AG04450 (cell line): ENCODE results near the gene EPPIN. TPM values are rescaled to one million over a fixed set of nuclear protein-coding genes. Genes with fewer than 3 reads are reported as not detected.
"Not testable (repeated sequence)": the region's sequence is repeated elsewhere in the genome, so short reads cannot be mapped to it uniquely, and the experiment has no call there.

Experiments used
- CTCF ChIA-PET: fragments of 300-600, 350-600 bp; formaldehyde crosslinking; extraction: SDS; loops from one replicate; lab custom pipeline; 2022; ENCODE audit warnings: antibody characterized with exemption, inconsistent platforms; lab: Charles Lee
- POLR2A ChIA-PET: fragments of 350-600 bp; formaldehyde crosslinking; extraction: SDS; loops from one replicate; lab custom pipeline; 2021; ENCODE audit warnings: antibody characterized with exemption, inconsistent platforms; lab: Yijun Ruan, JAX
- DNase-seq: peaks from one replicate; pipeline ENCODE4 v3.0.0-alpha.2; 2011; ENCODE audit warnings: low read depth, low spot score
- H3K27ac ChIP-seq: one replicate; pipeline ENCODE4 v1.5.1; 2012; ENCODE audit warnings: low read depth, low read length, control low read depth
- H3K27me3 ChIP-seq: one replicate; pipeline ENCODE4 v1.6.0; 2012; ENCODE audit warnings: low read length; ENCODE audit not compliant: control insufficient read depth, insufficient read depth
- H3K4me3 ChIP-seq: 2 replicates; pipeline ENCODE4 v1.5.1; 2011; ENCODE audit warnings: mild to moderate bottlenecking, low read depth, low read length, control low read depth
- H3K9me3 ChIP-seq: 2 replicates; pipeline ENCODE4 v1.5.1; 2012; ENCODE audit warnings: low read length; ENCODE audit not compliant: control insufficient read depth, insufficient read depth
- polyA plus RNA-seq: library from polyadenylated mRNA; depleted of rRNA; stranded (reverse); fragments of >200 nt; gene quantifications from 2 replicates; pipeline ENCODE4 v1.2.3, GENCODE V29; 2011
- TF ChIP-seq, protein P1 (sequence below): IDR thresholded peaks from 2 replicates; pipeline ENCODE4 v1.5.1; 2011; ENCODE audit warnings: low read depth, low read length, control low read depth, inconsistent platforms

Gene EPPIN
- polyA plus RNA-seq, 1 experiment, result not detected

DNA sequence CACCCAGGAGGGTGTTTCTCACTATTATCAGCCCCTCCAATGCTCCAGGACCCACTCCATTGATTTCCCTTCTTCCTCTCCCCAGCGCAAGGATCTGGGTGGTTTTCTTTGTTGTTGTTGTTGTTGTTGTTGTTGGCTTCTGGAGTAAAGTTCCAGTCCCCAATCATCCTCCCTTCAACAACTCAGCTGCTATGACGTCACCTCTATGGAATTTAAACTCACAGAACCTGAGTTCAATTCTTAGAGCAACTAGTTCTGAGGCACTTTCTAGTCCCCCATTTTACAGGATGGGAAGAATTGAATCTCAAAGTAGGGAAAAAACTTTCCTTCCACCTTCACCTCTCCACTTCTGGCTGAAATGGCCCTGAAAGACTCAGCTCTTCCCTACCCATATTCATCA is 41.6 kb upstream of the EPPIN start:
- Histone ChIP-seq H3K9me3 (no peaks in the 10 kb centered on the region), H3K4me3 (no peak overlapping the region), H3K27ac (no peak overlapping the region), H3K27me3 (peaks cover 2% of the 10 kb centered on the region)
- POLR2A ChIA-PET, result no interaction called here
- CTCF ChIA-PET, result interaction anchor here (1.9 kb wide), 1 partner anchor 182 kb away, joined by 5 read pairs; no protein-coding TSS in a partner anchor
- no peak for DNase-seq
- TF ChIP-seq, protein P1, sequence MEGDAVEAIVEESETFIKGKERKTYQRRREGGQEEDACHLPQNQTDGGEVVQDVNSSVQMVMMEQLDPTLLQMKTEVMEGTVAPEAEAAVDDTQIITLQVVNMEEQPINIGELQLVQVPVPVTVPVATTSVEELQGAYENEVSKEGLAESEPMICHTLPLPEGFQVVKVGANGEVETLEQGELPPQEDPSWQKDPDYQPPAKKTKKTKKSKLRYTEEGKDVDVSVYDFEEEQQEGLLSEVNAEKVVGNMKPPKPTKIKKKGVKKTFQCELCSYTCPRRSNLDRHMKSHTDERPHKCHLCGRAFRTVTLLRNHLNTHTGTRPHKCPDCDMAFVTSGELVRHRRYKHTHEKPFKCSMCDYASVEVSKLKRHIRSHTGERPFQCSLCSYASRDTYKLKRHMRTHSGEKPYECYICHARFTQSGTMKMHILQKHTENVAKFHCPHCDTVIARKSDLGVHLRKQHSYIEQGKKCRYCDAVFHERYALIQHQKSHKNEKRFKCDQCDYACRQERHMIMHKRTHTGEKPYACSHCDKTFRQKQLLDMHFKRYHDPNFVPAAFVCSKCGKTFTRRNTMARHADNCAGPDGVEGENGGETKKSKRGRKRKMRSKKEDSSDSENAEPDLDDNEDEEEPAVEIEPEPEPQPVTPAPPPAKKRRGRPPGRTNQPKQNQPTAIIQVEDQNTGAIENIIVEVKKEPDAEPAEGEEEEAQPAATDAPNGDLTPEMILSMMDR, result no peak

DNA sequence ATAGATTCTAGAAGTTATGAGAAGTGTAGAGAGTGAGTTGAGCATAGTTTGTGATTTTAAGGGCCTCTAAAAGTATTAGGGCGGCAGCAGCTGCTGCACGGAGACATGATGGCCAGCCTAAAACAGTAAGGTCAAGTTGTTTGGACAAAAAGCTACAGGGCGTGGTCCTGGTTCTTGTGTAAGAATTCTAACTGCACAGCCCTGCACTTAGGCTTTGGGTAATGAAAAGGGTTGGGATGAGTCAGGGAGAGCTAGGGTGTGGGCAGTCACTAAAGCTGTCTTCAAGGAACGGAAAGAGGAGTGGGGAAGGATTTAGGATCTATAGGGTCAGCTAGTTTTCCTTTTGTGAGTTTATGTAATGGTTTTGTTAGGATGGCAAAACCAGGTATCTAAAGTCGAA is 38.8 kb upstream of the EPPIN start:
- H3K9me3 ChIP-seq, H3K27me3 ChIP-seq, DNase-seq, POLR2A ChIA-PET, H3K4me3 ChIP-seq, H3K27ac ChIP-seq: not testable (repeated sequence)
- CTCF ChIA-PET, result interaction anchor here (0.6 kb wide), 1 partner anchor 185 kb away, joined by 3 read pairs; no protein-coding TSS in a partner anchor

DNA sequence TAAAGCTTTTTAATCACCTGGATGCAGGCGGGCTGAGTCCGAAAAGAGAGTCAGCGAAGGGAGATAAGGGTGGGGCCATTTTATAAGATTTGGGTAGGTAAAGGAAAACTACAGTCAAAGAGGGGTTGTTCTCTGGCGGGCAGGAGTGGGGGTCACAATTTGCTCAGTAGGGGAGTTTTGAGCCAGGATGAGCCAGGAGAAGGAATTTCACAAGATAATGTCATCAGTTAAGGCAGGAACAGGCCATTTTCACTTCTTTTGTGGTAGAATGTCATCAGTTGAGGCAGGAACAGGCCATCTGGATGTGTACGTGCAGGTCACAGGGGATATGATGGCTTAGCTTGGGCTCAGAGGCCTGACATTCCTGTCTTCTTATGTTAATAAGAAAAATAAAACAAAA is 37.1 kb upstream of the EPPIN start:
- H3K27ac ChIP-seq, POLR2A ChIA-PET, DNase-seq, H3K4me3 ChIP-seq, H3K27me3 ChIP-seq, H3K9me3 ChIP-seq: not testable (repeated sequence)
- CTCF ChIA-PET, result interaction anchor here (1.0 kb wide), 1 partner anchor 187 kb away, joined by 6 read pairs; no protein-coding TSS in a partner anchor

DNA sequence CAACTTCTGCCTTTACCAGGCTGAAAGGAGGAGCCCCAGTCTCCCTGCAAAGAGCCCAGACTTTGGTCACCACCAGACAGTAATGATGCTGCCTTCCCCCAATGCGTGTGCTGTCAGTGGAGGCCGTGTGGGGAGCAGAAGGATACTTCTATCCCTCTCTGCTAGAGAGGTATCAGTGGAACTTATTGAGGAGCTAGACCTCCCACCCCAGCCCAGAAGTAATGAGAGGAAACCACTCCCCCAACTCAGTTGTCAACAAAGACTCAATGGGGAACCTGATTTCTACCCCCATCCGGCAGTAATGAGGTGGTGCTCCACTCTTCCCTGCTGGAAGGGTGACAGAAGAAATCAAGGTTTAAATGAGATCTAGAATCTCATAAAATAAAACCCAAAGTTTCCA is 36.3 kb upstream of the EPPIN start:
- TF ChIP-seq, protein P1, result no peak
- no peaks in the 10 kb centered on the region for H3K9me3 ChIP-seq
- H3K4me3 ChIP-seq, result no peak overlapping the region
- H3K27me3 ChIP-seq, result peaks cover 2% of the 10 kb centered on the region
- ChIA-PET POLR2A (no interaction called here), CTCF (interaction anchor here (1.0 kb wide), 1 partner anchor 188 kb away, joined by 6 read pairs; no protein-coding TSS in a partner anchor)
- H3K27ac ChIP-seq, result no peak overlapping the region
- DNase-seq, result no peak

GRCh38 chr20:45581702-45582101 is 34.5 kb upstream of the EPPIN start:
- Histone ChIP-seq H3K27ac (no peak overlapping the region), H3K4me3 (no peak overlapping the region), H3K27me3 (peaks cover 2% of the 10 kb centered on the region), H3K9me3 (no peaks in the 10 kb centered on the region)
- TF ChIP-seq, protein P1, result no peak
- POLR2A ChIA-PET, result no interaction called here
- DNase-seq, result no peak
- CTCF ChIA-PET, result no interaction called here

- ChIA-PET CTCF (no interaction called here), POLR2A (no interaction called here)
- Histone ChIP-seq H3K27me3 (peaks cover 2% of the 10 kb centered on the region), H3K9me3 (no peaks in the 10 kb centered on the region), H3K27ac (no peak within 1 kb of the TSS), H3K4me3 (no peak within 1 kb of the TSS)
- TF ChIP-seq, protein P1, result no peak
- DNase-seq, result no peak
These were observed 32.0 kb upstream of the EPPIN start, which contains the start of gene WFDC8 for GRCh38 chr20:45579184-45579583. Gene WFDC8 (minus strand): TSS chr20:45579284. CDS start chr20:45579247, 37 bp downstream.
